ENCODE data around the gene RABEP2.
A peak's percentile ranks its signal among the peaks of the same experiment; 100 is the strongest.
"Not testable (repeated sequence)": the region's sequence is repeated elsewhere in the genome, so short reads cannot be mapped to it uniquely, and the experiment has no call there.

Gene RABEP2

GRCh38 chr16:28927815-28928214 lies 2.8 kb upstream of the RABEP2 start:
- no peak overlapping the region for H2BK5ac ChIP-seq (ENCODE audit: low read depth, low read length, poor library complexity)
- no peak overlapping the region for H3K9ac ChIP-seq (ENCODE audit: low read length)
- H3K18ac ChIP-seq (ENCODE audit: low read length) = no peak overlapping the region
- H3K4me1 ChIP-seq (ENCODE audit: control insufficient read depth in 1 of 2, insufficient read depth in 2 of 2, low read length in 2 of 2) = peaks cover 4 to 10% of the 10 kb centered on the region in 2 experiments
- H3K79me2 ChIP-seq (ENCODE audit: control insufficient read depth, insufficient read depth, low read length, poor library complexity) = peaks cover 7% of the 10 kb centered on the region
- H2BK12ac ChIP-seq (ENCODE audit: low read length) = no peak overlapping the region
- no peak overlapping the region for H2AFZ ChIP-seq (ENCODE audit: insufficient read depth, low read length, poor library complexity)
- H4K12ac ChIP-seq (ENCODE audit: low read depth, low read length) = no peak overlapping the region
- H3K14ac ChIP-seq (ENCODE audit: low read length) = no peak overlapping the region
- H3K36me3 ChIP-seq (ENCODE audit: control insufficient read depth in 1 of 2, insufficient read depth in 2 of 2, low read length in 2 of 2) = no peaks in the 10 kb centered on the region
- no CpG with 5 or more reads among the region's 1 CpG for WGBS (ENCODE audit: extremely low coverage, insufficient coverage, insufficient read length)
- H4K91ac ChIP-seq (ENCODE audit: low read depth, low read length) = no peak overlapping the region
- no peak overlapping the region for H3K23ac ChIP-seq (ENCODE audit: low read length)
- H2BK120ac ChIP-seq (ENCODE audit: insufficient read depth, low read length, poor library complexity) = no peak overlapping the region
- H3K4me2 ChIP-seq (ENCODE audit: low read length) = no peak overlapping the region
- no peak overlapping the region for H4K8ac ChIP-seq (ENCODE audit: low read depth, low read length)
- H3K4me3 ChIP-seq (ENCODE audit: low read depth, low read length) = no peak overlapping the region
- no peaks in the 10 kb centered on the region for H3K27me3 ChIP-seq (ENCODE audit: insufficient read depth, low read length)
- no peak overlapping the region for H3K4ac ChIP-seq (ENCODE audit: low read depth, low read length)
- peaks cover 2% of the 10 kb centered on the region for H3K9me3 ChIP-seq (ENCODE audit: insufficient read depth, low read depth, low read length)
- DNase-seq = no peak
- H3K27ac ChIP-seq (ENCODE audit: low read depth, low read length) = no peak overlapping the region
- peaks cover 14% of the 10 kb centered on the region for H3K79me1 ChIP-seq (ENCODE audit: low read length)
- no peak overlapping the region for H2AK5ac ChIP-seq (ENCODE audit: low read length)

- not testable (repeated sequence) for H3K14ac ChIP-seq (ENCODE audit: low read length); H3K18ac ChIP-seq (ENCODE audit: low read length); H3K4me2 ChIP-seq (ENCODE audit: low read length); H2BK12ac ChIP-seq (ENCODE audit: low read length); H3K9ac ChIP-seq (ENCODE audit: low read length); H3K4me3 ChIP-seq (ENCODE audit: low read depth, low read length); H2AK5ac ChIP-seq (ENCODE audit: low read length); H2AFZ ChIP-seq (ENCODE audit: insufficient read depth, low read length, poor library complexity); H4K8ac ChIP-seq (ENCODE audit: low read depth, low read length); H4K12ac ChIP-seq (ENCODE audit: low read depth, low read length); H4K91ac ChIP-seq (ENCODE audit: low read depth, low read length); H2BK120ac ChIP-seq (ENCODE audit: insufficient read depth, low read length, poor library complexity); H3K79me2 ChIP-seq (ENCODE audit: control insufficient read depth, insufficient read depth, low read length, poor library complexity); H3K27me3 ChIP-seq (ENCODE audit: insufficient read depth, low read length); H3K23ac ChIP-seq (ENCODE audit: low read length); H3K4ac ChIP-seq (ENCODE audit: low read depth, low read length); H2BK5ac ChIP-seq (ENCODE audit: low read depth, low read length, poor library complexity); H3K36me3 ChIP-seq (ENCODE audit: control insufficient read depth in 1 of 2, insufficient read depth in 2 of 2, low read length in 2 of 2); H3K9me3 ChIP-seq (ENCODE audit: insufficient read depth, low read depth, low read length); H3K4me1 ChIP-seq (ENCODE audit: control insufficient read depth in 1 of 2, insufficient read depth in 2 of 2, low read length in 2 of 2); DNase-seq; H3K27ac ChIP-seq (ENCODE audit: low read depth, low read length)
- H3K79me1 ChIP-seq (ENCODE audit: low read length) = peaks cover 14% of the 10 kb centered on the region
- no CpG with 5 or more reads among the region's 2 CpGs for WGBS (ENCODE audit: extremely low coverage, insufficient coverage, insufficient read length)
These were observed 1.2 kb upstream of the RABEP2 start for GRCh38 chr16:28926284-28926683.

- peaks cover 4 to 10% of the 10 kb centered on the region in 2 experiments for H3K4me1 ChIP-seq (ENCODE audit: control insufficient read depth in 1 of 2, insufficient read depth in 2 of 2, low read length in 2 of 2)
- no CpG with 5 or more reads among the region's 48 CpGs for WGBS (ENCODE audit: extremely low coverage, insufficient coverage, insufficient read length)
- peaks cover 2% of the 10 kb centered on the region for H3K9me3 ChIP-seq (ENCODE audit: insufficient read depth, low read depth, low read length)
These were observed 569 bp upstream of the RABEP2 start for GRCh38 chr16:28925386-28926228.

GRCh38 chr16:28924399-28924761 lies 658 bp downstream of the RABEP2 start:
- H2BK5ac ChIP-seq (ENCODE audit: low read depth, low read length, poor library complexity) = peak overlapping the region; percentile 85
- H3K4me2 ChIP-seq (ENCODE audit: low read length) = peak overlapping the region; percentile 91
- DNase-seq = no peak
- peaks cover 14% of the 10 kb centered on the region for H3K79me1 ChIP-seq (ENCODE audit: low read length)
- H2BK120ac ChIP-seq (ENCODE audit: insufficient read depth, low read length, poor library complexity) = peak overlapping the region; percentile 74
- H3K27ac ChIP-seq (ENCODE audit: low read depth, low read length) = peak overlapping the region; percentile 80
- no peak overlapping the region for H3K23ac ChIP-seq (ENCODE audit: low read length)
- H3K14ac ChIP-seq (ENCODE audit: low read length) = peak overlapping the region; percentile 90
- H3K9me3 ChIP-seq (ENCODE audit: insufficient read depth, low read depth, low read length) = peaks cover 2% of the 10 kb centered on the region
- peak overlapping the region; percentile 37 for H2BK12ac ChIP-seq (ENCODE audit: low read length)
- H3K18ac ChIP-seq (ENCODE audit: low read length) = peak overlapping the region; percentile 92
- H3K79me2 ChIP-seq (ENCODE audit: control insufficient read depth, insufficient read depth, low read length, poor library complexity) = peaks cover 7% of the 10 kb centered on the region
- peak overlapping the region; percentile 90 for H4K12ac ChIP-seq (ENCODE audit: low read depth, low read length)
- H2AFZ ChIP-seq (ENCODE audit: insufficient read depth, low read length, poor library complexity) = peak overlapping the region; percentile 94
- no CpG with 5 or more reads among the region's 15 CpGs for WGBS (ENCODE audit: extremely low coverage, insufficient coverage, insufficient read length)
- peak overlapping the region; percentile 75 for H3K9ac ChIP-seq (ENCODE audit: low read length)
- no peaks in the 10 kb centered on the region for H3K27me3 ChIP-seq (ENCODE audit: insufficient read depth, low read length)
- H4K91ac ChIP-seq (ENCODE audit: low read depth, low read length) = peak overlapping the region; percentile 72
- peak overlapping the region; percentile 83 for H3K4ac ChIP-seq (ENCODE audit: low read depth, low read length)
- H3K4me3 ChIP-seq (ENCODE audit: low read depth, low read length) = peak overlapping the region; percentile 100
- peak overlapping the region; percentile 78 for H2AK5ac ChIP-seq (ENCODE audit: low read length)
- peak overlapping the region; percentile 93 for H4K8ac ChIP-seq (ENCODE audit: low read depth, low read length)
- peaks cover 0 to 8% of the 10 kb centered on the region in 2 experiments for H3K36me3 ChIP-seq (ENCODE audit: control insufficient read depth in 1 of 2, insufficient read depth in 2 of 2, low read length in 2 of 2)
- peaks cover 4 to 10% of the 10 kb centered on the region in 2 experiments for H3K4me1 ChIP-seq (ENCODE audit: control insufficient read depth in 1 of 2, insufficient read depth in 2 of 2, low read length in 2 of 2)

More at GRCh38 chr16:28925386-28926228, 569 bp upstream of the RABEP2 start:
- H3K36me3 ChIP-seq (ENCODE audit: control insufficient read depth in 1 of 2, insufficient read depth in 2 of 2, low read length in 2 of 2) = peaks cover 0 to 3% of the 10 kb centered on the region in 2 experiments
- H3K23ac ChIP-seq (ENCODE audit: low read length) = no peak overlapping the region
- H4K91ac ChIP-seq (ENCODE audit: low read depth, low read length) = peak overlapping the region; percentile 97
- H3K27me3 ChIP-seq (ENCODE audit: insufficient read depth, low read length) = no peaks in the 10 kb centered on the region
- H3K14ac ChIP-seq (ENCODE audit: low read length) = peak overlapping the region; percentile 99
- peak overlapping the region; percentile 94 for H2BK120ac ChIP-seq (ENCODE audit: insufficient read depth, low read length, poor library complexity)
- H2BK12ac ChIP-seq (ENCODE audit: low read length) = no peak overlapping the region
- H2AK5ac ChIP-seq (ENCODE audit: low read length) = peak overlapping the region; percentile 57
- H3K18ac ChIP-seq (ENCODE audit: low read length) = peak overlapping the region; percentile 98
- H3K9ac ChIP-seq (ENCODE audit: low read length) = peak overlapping the region; percentile 89
- peak overlapping the region; percentile 93 for H2AFZ ChIP-seq (ENCODE audit: insufficient read depth, low read length, poor library complexity)
- H3K4me2 ChIP-seq (ENCODE audit: low read length) = peak overlapping the region; percentile 84
- peak overlapping the region; percentile 99 for H4K8ac ChIP-seq (ENCODE audit: low read depth, low read length)
- peak overlapping the region; percentile 99 for H4K12ac ChIP-seq (ENCODE audit: low read depth, low read length)
- H3K79me2 ChIP-seq (ENCODE audit: control insufficient read depth, insufficient read depth, low read length, poor library complexity) = peaks cover 7% of the 10 kb centered on the region
- peak overlapping the region; percentile 98 for H2BK5ac ChIP-seq (ENCODE audit: low read depth, low read length, poor library complexity)
- peak overlapping the region; percentile 83 for H3K4me3 ChIP-seq (ENCODE audit: low read depth, low read length)
- peak overlapping the region; percentile 100 for H3K27ac ChIP-seq (ENCODE audit: low read depth, low read length)
- peak in 1 of 2 donors; percentile 70 for DNase-seq
- peak overlapping the region; percentile 86 for H3K4ac ChIP-seq (ENCODE audit: low read depth, low read length)
- peaks cover 14% of the 10 kb centered on the region for H3K79me1 ChIP-seq (ENCODE audit: low read length)

Measured in trophoblast cell (in vitro differentiated cells and primary cell).